ENCODE measurements around the gene SORCS2.

DNA sequence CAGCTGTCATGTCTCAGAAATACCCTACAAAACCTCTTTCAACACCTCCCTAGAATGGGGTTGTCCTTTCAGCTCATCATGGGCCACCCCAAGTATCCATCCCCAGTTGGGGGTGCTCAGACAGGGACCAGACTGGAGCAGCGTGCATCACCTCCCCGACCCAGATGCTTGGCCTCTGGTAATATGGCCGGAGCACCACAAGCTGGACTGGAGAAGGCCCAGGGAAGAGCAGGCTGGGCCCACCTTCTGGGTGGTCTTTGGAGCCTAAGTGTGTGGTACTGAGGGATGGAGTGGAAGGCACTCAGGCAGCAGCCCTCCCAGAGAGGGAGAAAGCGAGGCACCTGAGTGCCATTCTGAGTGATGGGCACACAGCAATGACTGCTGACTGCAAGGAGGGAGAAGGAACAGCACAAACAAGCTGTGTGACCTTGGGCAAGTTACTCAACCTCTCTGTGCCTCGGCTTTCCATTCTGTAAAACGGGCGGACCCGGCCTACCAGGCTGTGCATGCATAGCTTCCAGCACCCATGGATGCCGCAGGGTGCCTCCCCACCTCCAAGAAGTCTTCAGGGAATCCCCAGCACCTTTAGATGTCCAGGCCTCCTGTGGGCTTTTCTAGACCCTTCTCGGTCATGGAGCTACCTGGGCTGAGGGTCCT is 519.1 kb downstream of the SORCS2 start:
- TF ChIP-seq POLR2A (IDR thresholded peaks at IDR 0.05), result no peak
- no peak for TF ChIP-seq CTCF (IDR thresholded peaks at IDR 0.05 in 4 of 5, conservative IDR thresholded peaks at IDR 0.05 in 1 of 5)

Data from gastrocnemius medialis (tissue), 4 donors.